GM18951 (cell line): ENCODE data around the gene TDRD7.
"Not testable (repeated sequence)": the region's sequence is repeated elsewhere in the genome, so short reads cannot be mapped to it uniquely, and the experiment has no call there.

Experiments used
- POLR2A ChIP-seq: IDR thresholded peaks from 4 replicates; pipeline ENCODE4 v1.6.1; 2011; ENCODE audit warnings: mild to moderate bottlenecking; ENCODE audit not compliant: insufficient read length, insufficient read depth; ENCODE audit errors: extremely low read depth
- in situ Hi-C: fragments of 300-500 bp; cut with MboI; formaldehyde crosslinking; loops from one replicate; pipeline ENCODE4 v1.12.0; 2022; ENCODE audit warnings: low sequenced_read_pairs, mixed read lengths, inconsistent platforms; ENCODE audit not compliant: unreplicated experiment

The TDRD7 gene

DNA sequence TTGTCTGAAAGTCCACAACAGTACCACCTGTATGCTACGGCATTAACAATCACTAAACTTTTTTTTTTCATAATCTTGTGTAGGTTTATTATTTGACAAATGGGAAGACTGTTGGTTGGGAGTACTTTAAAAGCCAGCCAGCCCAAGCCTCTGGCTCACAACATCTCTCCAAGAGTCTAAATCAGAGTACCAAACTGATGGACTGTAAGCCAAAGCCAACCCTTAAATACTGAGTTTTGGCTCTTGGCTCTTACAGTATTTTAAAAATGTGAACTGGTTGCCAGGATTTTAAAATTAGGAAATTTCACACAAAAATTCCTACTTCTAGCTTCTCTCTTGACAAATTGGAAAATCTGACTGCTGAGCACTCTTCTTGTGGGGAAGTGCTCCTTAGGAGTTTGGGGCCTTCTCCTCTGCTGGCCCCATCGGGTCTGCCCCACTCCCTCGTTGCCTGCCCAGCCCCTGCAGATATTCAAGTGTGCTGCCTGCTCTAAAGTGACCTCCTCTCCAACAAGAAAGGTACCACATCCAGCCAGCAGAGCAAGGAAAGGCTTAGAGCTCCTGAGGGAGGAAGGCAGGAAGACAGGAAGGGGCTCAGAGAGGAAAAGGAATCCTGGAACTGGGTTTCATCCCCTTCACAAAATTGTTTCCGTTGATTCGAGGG lies 67.7 kb downstream of the TDRD7 start:
- in situ Hi-C loops, result no loop called here
- no peak for TF ChIP-seq POLR2A

DNA sequence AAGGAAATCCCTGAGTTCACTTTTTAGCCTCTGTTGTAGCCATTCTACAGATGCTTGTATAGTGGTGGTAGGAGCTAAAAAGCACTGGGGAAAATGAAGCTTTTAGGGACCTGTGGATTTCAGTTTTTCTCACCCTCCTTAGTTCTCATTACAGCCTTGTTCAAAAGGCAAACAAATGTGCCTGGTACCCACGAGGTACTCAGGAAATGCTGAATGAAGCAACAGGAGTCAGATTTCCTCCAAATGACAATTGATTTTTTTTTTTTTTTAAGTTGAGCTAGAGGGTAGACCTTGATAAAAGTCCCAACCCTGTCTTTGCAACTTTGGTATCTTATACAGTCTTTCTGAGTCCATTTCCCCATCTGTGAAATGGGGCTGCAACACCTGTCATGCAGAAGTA lies 68.3 kb downstream of the TDRD7 start:
- in situ Hi-C loops, result no loop called here
- TF ChIP-seq POLR2A, result no peak

DNA sequence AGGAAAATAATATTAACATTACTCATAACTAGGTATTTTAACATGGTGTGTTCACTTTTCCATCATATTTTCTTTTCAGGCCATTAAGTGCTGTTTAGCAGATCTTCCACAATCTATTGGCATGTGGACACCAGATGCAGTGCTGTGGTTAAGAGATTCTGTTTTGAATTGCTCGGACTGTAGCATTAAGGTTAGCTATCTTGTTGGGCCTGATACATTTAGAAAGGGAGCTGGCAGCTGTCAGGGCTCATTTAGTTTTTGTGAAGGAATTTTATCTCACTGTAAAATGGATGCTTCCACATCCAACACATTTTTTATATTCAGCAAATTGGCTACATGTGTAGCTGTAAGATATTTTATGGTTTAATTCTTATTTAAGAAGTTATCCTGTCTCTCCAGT lies 68.9 kb downstream of the TDRD7 start:
- in situ Hi-C loops, result no loop called here
- no peak for TF ChIP-seq POLR2A

DNA sequence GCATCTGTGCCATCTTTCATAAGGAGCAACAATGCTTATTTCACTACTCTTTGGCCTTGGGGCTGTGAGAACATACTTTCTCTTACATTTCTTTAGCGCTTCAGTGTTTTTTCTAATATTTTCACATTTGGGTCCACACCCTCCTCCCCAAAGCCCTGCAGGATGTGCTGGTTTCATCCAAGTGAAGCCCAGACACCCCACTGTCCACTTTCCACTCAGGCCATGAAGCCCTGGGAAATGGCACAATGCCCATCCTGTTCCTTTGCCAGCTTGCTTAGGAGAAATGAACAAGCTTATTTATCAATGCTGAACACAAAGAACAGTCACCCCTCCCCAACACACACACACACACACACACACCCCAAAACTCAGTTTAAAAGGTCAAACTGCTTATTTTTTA lies 72.2 kb downstream of the TDRD7 start:
- TF ChIP-seq POLR2A, result no peak
- in situ Hi-C loops, result no loop called here

DNA sequence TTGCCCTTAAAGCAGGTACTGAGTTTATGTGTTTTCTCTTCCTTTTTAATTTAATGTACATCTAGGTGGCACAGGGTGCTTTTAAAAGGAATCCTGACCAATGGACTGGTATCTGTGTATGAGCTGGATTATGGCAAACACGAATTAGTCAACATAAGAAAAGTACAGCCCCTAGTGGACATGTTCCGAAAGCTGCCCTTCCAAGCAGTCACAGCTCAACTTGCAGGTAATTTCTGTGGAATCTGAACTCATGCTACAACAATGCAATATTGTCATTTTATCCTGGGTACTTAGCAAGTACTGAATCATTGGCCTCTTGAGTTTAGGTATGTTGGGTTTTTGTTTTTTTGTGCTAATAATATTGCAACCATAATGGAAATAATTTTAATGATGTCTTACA lies 75.2 kb downstream of the TDRD7 start:
- in situ Hi-C loops, result no loop called here
- TF ChIP-seq POLR2A, result no peak

DNA sequence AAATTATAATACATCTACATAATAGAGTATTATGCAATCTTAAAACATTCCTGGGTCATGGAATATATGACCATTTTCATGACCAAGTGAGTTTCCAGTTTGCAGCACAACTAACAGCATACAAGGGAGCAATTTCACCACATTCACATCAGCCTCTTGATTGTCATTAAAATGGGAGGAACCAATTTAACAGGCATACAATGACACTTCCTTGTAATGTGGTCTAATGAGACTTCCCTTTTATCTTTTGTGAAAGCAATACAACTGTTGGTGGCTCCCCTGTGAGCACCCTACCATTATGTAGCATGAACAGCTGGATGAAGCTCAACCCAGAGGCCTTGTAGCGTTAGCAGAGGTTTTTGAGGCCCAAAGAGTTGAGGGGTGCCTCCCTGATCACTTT lies 76.0 kb downstream of the TDRD7 start:
- no peak for TF ChIP-seq POLR2A
- in situ Hi-C loops, result no loop called here

DNA sequence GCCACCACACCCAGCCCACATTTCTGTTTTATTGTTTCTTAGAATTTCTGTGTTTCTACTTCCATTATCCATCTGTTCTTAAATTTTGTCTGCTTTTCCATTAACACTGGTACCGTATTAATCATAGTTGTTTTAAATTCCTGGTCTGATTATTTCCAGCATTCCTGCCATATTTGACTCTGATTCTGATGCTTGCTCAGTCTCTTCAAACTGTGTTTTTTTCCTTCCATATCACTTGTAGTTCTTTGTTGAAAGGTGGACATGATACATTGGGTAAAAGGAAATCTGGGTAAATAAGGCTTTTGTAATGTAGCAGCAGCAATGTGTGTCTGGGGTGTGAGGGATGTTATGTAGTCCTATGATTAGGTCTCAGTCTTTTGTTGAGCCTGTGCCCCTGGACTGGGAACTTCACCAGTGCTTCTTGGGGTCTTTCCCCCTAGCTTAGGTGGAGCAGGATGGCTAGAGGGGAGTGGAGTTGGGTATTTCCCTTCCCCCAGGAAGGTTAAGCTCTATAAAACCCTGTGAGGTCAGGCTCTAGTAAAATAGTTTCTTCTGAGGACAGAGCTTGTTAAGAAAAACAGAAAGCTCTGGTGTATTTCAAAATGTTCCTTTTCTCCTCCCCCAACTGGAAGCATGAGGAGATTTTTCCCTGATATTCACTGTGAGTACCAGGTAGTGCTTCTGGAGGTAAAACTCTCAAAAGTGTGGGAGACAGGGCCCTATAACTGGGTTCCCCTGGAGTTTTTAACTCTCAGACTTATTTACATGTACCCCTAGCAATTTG lies 79.5 kb downstream of the TDRD7 start:
- in situ Hi-C loops, result no loop called here
- TF ChIP-seq POLR2A, result no peak

DNA sequence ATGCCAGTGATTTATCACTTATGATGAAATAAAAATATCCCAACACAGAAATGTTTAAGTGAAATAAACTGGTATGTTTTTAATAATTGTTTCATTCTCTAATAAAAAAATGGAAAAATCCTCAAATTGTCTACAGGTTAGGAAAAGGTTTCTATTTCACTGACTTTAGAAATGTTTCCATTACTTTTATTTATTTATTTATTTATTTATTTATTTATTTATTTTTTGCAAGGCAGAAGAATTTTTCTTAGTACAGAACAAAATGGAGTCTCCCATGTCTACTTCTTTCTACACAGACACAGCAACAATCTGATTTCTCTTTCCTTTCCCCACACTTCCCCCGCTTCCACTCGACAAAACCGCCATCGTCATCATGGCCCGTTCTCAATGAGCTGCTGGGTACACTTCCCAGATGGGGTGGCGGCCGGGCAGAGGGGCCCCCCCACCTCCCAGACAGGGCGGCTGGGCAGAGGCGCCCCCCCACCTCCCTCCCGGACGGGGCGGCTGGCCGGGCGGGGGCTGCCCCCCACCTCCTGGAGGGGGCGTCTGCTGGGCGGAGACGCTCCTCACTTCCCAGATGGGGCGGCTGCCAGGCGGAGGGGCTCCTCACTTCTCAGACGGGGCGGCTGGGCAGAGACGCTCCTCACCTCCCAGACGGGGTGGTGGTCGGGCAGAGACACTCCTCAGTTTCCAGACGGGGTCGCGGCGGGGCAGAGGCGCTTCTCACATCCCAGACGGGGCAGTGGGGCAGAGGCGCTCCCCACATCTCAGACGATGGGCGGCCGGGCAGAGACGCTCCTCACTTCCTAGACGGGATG lies 85.9 kb downstream of the TDRD7 start:
- in situ Hi-C loops, result not testable (repeated sequence)

DNA sequence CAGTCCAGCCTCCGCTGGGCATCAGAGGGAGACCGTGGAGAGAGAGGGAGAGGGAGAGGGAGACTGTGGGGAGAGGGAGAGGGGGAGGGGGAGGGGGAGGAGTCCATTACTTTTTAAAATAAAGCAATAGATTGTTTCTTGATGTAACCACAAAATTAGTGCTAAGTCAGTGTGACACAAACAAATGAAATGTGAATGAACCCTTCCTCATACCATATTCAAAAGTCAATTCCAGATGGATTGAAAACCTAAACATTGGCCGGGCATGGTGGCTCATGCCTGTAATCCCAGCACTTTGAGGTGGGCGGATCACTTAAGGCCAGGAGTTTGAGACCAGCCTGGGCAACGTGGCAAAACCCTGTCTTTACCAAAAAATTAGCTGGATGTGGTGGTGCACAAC lies 87.0 kb downstream of the TDRD7 start:
- in situ Hi-C loops, result not testable (repeated sequence)

DNA sequence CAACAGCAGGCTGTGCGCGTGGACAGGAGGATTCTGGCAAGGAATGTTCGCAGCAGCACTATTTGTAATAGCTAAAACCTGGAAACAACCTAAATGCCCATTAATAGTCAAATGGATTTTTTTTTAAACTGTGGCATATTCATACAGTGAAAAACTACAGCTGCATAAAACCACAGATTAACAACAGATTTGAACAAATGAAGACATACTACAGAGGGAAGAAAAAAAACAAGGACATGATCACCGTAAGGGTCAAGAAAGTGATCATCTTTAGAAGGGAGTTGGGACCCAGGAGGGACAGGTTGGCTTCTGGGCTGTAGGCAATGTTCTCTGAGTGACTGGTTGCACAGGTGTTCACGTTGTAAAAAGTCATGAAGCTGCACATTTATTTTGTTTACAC lies 88.4 kb downstream of the TDRD7 start:
- in situ Hi-C loops, result no loop called here
- TF ChIP-seq POLR2A, result no peak

DNA sequence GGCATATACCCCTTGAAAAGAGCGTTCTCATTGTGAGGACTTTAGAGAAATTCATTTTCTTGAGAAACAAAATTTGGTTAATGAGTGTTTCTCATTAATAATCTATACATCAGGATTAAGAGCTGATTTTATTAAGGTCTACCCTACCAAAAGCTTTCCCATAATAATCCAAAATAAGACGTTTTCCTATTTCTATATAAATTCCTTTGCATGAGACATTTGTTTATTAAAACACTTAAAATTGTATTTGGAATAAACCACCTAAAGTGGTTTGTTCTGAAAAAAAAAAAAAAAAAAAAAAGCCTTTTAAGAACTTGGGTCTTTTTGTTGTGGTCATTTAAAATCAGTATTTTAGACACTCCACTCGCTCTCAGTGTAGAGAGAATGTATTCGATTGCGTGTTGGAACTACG lies 88.9 kb downstream of the TDRD7 start:
- no peak for TF ChIP-seq POLR2A
- in situ Hi-C loops, result no loop called here

DNA sequence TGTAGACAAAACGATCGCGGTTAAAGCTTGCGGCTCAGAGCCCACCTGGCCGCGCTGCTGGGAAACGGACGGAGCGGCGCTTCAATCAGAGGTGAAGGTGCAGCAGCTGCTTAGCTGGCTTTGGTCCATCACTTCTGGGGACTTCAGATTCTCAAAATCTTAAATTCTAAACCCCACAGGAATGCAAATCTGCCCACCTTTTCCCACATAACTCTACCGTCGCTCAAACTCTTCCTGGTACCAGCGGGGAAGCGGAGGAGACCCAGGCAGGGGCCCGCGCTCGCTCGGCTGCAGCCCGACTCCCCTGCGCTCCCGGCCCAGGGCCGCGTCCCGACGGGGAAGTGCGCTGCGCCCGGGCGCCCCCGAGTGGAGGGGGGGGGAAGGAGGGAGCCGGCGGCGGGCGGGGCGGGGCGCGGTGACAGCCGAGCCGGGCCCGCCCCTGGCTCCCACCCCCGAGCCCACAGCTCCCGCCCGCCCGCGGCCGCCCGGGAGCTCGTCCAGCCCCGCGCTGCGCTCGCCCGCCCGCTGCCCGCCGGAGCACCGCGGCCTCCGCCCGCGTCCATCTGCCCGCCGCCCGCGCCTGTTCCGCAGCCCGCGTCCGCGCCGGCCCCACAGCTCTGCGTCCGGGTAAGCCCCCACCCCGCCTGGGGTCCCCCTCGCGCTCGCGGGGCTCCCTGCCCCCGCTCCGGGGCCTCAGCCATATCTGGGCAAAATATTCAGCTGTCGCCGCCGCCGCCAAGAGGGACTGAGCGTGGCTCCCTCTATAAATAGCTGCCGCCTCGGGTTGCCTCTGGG lies 89.5 kb downstream of the TDRD7 start, which contains the start of gene TMOD1:
Gene TMOD1 (plus strand): TSS at position 490 of the 795 bp plus-strand sequence. CDS start 22,523 bp downstream, outside the sequence.
- TF ChIP-seq POLR2A, result no peak
- in situ Hi-C loops, result no loop called here

DNA sequence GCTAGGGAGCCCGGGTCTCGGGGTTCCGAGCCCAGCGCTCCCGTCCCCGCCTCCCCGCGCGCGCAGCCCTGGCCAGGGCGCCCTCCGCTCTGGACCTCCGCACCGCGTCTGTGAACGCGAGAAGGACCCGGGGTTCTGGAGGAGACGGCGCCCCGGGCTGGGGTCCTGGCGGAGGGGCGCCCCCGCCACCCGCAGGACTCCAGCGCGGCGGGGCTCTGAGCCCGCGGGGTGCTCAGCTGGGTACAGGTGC lies 90.0 kb downstream of the TDRD7 start:
- in situ Hi-C loops, result no loop called here
- TF ChIP-seq POLR2A, result no peak

DNA sequence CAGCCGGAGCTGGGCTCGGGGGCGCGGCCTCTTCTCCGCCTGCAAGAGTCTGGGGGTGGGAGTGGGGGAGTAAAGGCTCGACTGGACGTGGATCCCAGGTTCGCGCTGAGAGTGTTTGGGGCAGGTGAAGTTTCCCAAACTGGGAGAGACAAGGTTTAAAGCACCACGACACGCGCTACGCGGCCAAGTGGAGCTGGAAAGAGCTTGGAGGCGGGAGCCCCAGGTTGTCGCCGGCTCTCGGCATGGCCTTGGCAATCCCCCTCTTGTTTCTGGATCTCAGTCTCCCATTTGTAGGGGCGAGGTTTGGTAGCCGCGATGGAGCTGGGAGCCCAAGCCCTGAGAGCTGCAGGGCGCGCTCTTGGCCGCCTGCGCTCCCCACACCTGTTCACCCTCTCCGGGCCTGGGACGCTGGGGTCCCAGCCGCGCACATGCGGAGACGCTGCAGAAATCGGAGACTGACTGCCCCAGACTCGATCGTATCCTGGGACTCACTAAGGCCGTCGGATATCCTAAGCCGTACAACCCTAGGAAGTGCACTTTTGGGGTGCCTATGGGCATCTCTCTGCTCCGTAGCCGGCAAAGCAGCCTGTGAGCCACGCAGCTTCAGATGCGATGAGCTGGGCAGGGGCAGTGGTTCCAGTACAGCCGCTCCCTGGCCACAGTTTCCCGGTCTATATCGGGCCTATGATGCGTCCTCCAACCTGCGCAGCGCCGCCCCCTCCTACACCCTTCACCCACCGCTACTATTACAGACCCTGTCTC lies 90.5 kb downstream of the TDRD7 start:
- TF ChIP-seq POLR2A, result no peak
- in situ Hi-C loops, result no loop called here
